Stimulated activated CD4-positive, alpha-beta T cell treated with anti-CD3 and anti-CD28 coated beads, TNF-alpha, amount 100 ng/mL, for 4 hours (primary cell): ENCODE results near the gene CCDC27.

ENCODE experiments used
- DNase-seq, 3 experiments: peaks; one replicate each; pipeline ENCODE4 v3.0.0-alpha.2; 2020; ENCODE audit warnings: low read depth in 3 of 3

CCDC27 gene

GRCh38 chr1:3759164-3759563 lies 6.9 kb downstream of the CCDC27 start:
- DNase-seq, result no peak

GRCh38 chr1:3759796-3760195 lies 7.5 kb downstream of the CCDC27 start:
- DNase-seq, result no peak

GRCh38 chr1:3761296-3762010 lies 9.2 kb downstream of the CCDC27 start:
- DNase-seq, result no peak

- DNase-seq, result no peak
Observed at GRCh38 chr1:3762151-3762872, 10.1 kb downstream of the CCDC27 start.

- DNase-seq, result no peak
Observed at GRCh38 chr1:3762873-3763228, 10.6 kb downstream of the CCDC27 start.

- no peak for DNase-seq
Observed at GRCh38 chr1:3763351-3764125, 11.3 kb downstream of the CCDC27 start.

- DNase-seq, result no peak
Observed at GRCh38 chr1:3767328-3767925, 15.2 kb downstream of the CCDC27 start.

- no peak for DNase-seq
Observed at GRCh38 chr1:3768811-3769390, 16.7 kb downstream of the CCDC27 start.

- DNase-seq, result no peak
Observed at GRCh38 chr1:3770047-3770765, 18.0 kb downstream of the CCDC27 start.

- no peak for DNase-seq
Observed at GRCh38 chr1:3771108-3772026, 19.1 kb downstream of the CCDC27 start.

GRCh38 chr1:3772027-3772714 lies 19.9 kb downstream of the CCDC27 start:
- DNase-seq, result peak; percentile 66 to 75 (median 75)

- no peak for DNase-seq
Observed at GRCh38 chr1:3772715-3773571, 20.7 kb downstream of the CCDC27 start, which contains the start of gene SMIM1. Gene SMIM1, plus strand, starts transcription at chr1:3772749. Its CDS starts 2,625 bp downstream, at chr1:3775374.

- no peak for DNase-seq
Observed at GRCh38 chr1:3773572-3774275, 21.5 kb downstream of the CCDC27 start.

- DNase-seq, result no peak
Observed at GRCh38 chr1:3774276-3774945, 22.2 kb downstream of the CCDC27 start.

GRCh38 chr1:3774946-3775489 lies 22.8 kb downstream of the CCDC27 start:
- no peak for DNase-seq

- peak in 2 of 3 experiments; percentile 28 to 35 for DNase-seq
Observed at GRCh38 chr1:3775490-3776230, 23.4 kb downstream of the CCDC27 start.
